Skeletal muscle cell (primary cell): ENCODE data around the gene USP16.
A peak's percentile ranks its signal among the peaks of the same experiment; 100 is the strongest.
"Not testable (repeated sequence)": the region's sequence is repeated elsewhere in the genome, so short reads cannot be mapped to it uniquely, and the experiment has no call there.

Experiments
- DNase-seq: peaks from one replicate; pipeline ENCODE4 v3.0.0-alpha.2; 2010; ENCODE audit warnings: low read depth
- H3K4me3 ChIP-seq: 2 replicates; pipeline ENCODE4 v1.5.1; 2011; ENCODE audit warnings: low read depth, mild to moderate bottlenecking, control low read depth, low read length, moderate library complexity

USP16 gene

GRCh38 chr21:29024474-29025327, at the start of gene USP16:
Gene USP16, plus strand, starts transcription at chr21:29024668. Its CDS starts 3,246 bp downstream, at chr21:29027914.
- DNase-seq, result peak; percentile 99
- H3K4me3 ChIP-seq, result peak within 1 kb of the TSS; percentile 81

DNA sequence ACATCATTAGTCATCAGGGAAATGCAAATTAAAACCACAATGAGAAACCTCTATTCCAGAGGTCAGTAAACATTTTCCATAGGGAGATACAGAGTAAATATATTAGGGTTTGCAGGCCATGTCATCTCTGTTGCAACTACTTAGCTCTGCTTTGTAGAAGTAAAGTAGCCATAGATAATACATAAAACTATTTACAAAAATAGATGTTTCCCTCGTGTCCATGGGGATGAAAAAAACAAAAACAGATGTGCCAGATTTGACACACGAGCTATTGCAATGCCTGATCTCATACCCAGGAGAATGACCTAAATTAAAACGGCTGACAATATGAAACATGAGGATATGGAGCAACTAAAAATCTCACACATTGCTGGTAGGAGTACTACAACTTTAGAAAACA, 49.1 kb upstream of the USP16 start:
- DNase-seq, result no peak

GRCh38 chr21:28979092-28979491, 45.4 kb upstream of the USP16 start:
- H3K4me3 ChIP-seq, result no peak overlapping the region
- no peak for DNase-seq

More for the DNA sequence above, 49.1 kb upstream of the USP16 start:
- H3K4me3 ChIP-seq, result no peak overlapping the region

DNA sequence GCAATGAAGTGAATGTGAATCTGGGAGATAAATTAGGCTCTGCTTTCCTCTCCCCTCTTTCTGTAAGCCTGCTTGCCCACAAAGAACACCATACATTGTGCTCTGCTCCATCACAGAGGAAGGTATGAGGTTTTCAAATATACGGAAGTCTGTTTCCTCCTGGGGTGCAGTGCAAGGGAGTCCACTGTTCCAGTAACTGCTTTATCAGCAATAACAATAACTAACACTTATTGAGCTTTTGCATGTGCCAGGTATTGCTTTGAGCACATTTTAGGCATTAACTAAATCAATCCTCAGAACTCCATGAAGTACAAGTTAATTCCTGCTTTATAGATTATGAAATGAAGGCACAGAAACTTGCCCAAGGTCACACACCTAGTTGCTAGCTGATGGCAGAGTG, 41.8 kb upstream of the USP16 start:
- no peak overlapping the region for H3K4me3 ChIP-seq
- no peak for DNase-seq

GRCh38 chr21:28986677-28987076, 37.8 kb upstream of the USP16 start:
- no peak for DNase-seq
- no peak overlapping the region for H3K4me3 ChIP-seq

GRCh38 chr21:28988146-28988545, 36.3 kb upstream of the USP16 start:
- DNase-seq, H3K4me3 ChIP-seq: not testable (repeated sequence)

DNA sequence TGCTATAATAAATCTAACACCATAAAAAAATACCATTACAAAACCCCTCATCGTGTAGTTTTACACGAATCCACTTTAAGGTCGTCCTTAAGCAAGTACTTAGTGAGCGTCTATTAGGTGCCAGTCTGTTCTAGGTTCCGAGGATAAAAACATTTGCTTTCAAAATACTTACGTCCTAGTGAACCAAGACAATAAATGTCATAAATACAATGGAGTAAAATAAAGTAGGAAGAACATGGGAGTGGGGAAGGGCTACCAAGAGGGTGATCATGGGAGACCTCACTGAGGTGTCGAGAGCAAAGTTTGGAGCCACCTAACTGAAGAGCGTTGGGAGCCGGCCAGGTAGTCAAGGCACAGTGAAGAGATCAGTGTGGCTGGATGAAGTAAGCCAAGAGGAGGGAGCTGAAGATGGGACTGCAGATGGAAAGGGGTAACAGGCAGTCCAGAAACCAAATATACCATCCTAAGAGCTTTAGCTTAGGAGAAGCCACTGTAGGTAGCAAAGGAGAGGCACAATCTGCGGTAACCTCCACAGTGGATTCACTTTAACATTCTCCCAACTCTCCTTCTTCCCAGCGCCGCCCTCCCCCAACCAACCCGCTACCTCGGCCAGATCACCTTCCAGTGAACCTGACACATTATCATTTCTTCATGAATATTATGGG, 32.5 kb upstream of the USP16 start:
- peak overlapping the region; percentile 79 for H3K4me3 ChIP-seq
- no peak for DNase-seq

GRCh38 chr21:28992526-28993292, 31.8 kb upstream of the USP16 start, which contains the start of gene LTN1:
Gene LTN1, minus strand, starts transcription at chr21:28992877. Its CDS starts 72 bp downstream, at chr21:28992805.
- DNase-seq, result peak; percentile 99
- peak within 1 kb of the TSS; percentile 79 for H3K4me3 ChIP-seq

GRCh38 chr21:28993293-28993629, 31.2 kb upstream of the USP16 start:
- H3K4me3 ChIP-seq, result peak overlapping the region; percentile 79
- no peak for DNase-seq

DNA sequence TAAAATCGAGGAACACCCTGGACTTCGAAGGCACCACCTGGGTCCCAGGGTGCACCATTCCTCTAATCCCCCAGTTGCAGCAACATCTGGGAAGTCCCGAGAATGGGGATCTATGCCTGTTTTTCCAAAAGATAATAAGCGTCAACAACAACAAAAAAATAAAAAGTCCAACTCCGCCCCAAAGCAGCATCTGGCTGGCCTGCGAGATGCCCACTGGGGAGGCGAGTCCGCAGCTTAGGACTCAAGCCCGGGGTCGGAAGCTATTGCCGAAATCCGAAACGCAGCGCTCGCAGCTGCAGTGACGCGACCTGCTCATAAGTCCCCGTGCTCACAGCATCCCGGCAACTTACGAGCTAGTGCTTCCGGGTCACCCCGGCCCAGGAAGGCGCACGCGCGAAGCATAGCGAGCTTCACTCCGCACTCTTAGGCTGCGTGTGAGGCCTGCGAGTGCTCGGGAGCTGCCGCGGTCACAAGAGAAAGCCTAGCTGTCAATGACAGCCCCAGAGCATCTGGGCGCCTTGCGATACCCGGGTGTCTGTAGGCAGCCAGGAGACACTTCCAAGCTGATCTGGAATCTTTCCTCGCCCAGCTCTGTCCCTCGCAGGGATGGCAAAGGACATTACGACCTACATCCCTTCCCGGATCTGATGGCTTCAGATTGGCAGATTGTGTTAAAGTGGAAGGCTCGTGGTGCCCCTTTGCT, 21.9 kb upstream of the USP16 start:
- peak overlapping the region; percentile 83 for H3K4me3 ChIP-seq
- DNase-seq, result peak; percentile 95

DNA sequence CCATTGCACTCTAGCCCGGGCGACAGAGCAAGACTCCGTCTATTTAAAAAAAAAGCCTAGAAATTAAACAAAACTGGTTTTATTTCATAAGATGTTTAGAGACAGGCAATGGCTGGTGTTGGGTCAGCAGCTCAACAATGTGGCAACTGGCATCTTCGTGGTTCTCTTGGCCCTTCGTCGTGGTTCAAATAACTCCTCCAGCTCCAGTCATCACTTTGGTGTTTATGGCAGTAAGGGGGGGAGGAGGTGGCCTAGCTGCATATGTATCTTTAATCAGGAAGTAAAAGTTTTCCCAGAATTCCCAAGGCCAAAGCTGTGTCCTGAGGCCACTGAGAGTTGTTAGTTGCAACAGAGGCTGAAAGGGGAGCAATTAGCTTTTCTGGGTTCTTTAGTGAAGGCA, 18.8 kb upstream of the USP16 start:
- DNase-seq, result no peak
- no peak overlapping the region for H3K4me3 ChIP-seq

- no peak for DNase-seq
- H3K4me3 ChIP-seq, result no peak overlapping the region
Observed at GRCh38 chr21:29007135-29007534, 17.3 kb upstream of the USP16 start.

DNA sequence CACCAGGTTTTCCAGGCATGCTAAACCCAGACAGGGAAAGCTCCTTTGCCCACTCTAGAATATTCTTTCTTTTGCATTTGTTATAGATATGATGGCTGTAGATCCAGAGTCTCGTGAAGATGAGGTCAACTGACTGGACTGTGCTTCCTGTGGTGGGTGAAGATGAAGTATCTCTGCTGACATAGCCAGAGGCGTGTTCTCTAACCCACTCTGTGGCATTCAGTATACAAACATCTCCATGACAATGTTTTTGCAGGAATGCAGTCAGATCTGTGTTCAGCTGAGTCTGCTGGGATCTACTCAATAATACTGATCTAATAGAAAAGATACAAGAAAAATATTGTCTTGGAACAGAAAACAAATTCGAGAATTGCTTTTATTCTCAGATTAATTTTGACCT, 16.7 kb upstream of the USP16 start:
- no peak for DNase-seq
- H3K4me3 ChIP-seq, result no peak overlapping the region

GRCh38 chr21:29008367-29008766, 16.1 kb upstream of the USP16 start:
- DNase-seq, result no peak
- H3K4me3 ChIP-seq, result no peak overlapping the region

- H3K4me3 ChIP-seq, result not testable (repeated sequence)
Observed at GRCh38 chr21:29011236-29011635, 13.2 kb upstream of the USP16 start.

GRCh38 chr21:29017639-29018237, 6.7 kb upstream of the USP16 start:
- DNase-seq, result no peak
- peak overlapping the region; percentile 89 for H3K4me3 ChIP-seq

More at GRCh38 chr21:29011236-29011635, 13.2 kb upstream of the USP16 start:
- not testable (repeated sequence) for DNase-seq

- peak overlapping the region; percentile 89 for H3K4me3 ChIP-seq
- no peak for DNase-seq
Observed at GRCh38 chr21:29018540-29018939, 5.9 kb upstream of the USP16 start.

GRCh38 chr21:29022166-29022565, 2.3 kb upstream of the USP16 start:
- no peak overlapping the region for H3K4me3 ChIP-seq
- no peak for DNase-seq

DNA sequence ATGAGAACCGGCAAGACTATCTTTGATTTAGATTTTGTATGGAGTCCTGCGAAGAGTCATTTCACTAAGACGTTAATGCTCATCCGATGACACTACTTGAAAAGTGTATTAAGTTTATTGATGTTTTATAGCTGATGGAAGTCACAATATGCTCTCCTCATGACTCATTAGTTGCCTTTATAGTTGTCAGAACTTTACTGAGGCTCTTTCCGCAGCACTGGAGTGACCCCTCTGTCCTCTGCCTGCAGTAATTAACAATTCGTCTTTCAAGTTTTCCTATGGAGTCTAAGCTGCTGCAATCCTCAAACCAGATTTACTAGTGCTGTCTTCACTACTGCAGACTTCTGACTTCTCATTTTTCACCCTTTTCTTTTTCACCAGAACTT, 853 bp downstream of the USP16 start:
- H3K4me3 ChIP-seq, result peak overlapping the region; percentile 81

More for the DNA sequence above, 853 bp downstream of the USP16 start:
- no peak for DNase-seq
